GDM1 (cell line): ENCODE data around the gene SLC12A2.

Experiments
- DNase-seq: peaks from one replicate; lab custom pipeline; 2025; lab: John Stamatoyannopoulos, UW

Gene SLC12A2

DNA sequence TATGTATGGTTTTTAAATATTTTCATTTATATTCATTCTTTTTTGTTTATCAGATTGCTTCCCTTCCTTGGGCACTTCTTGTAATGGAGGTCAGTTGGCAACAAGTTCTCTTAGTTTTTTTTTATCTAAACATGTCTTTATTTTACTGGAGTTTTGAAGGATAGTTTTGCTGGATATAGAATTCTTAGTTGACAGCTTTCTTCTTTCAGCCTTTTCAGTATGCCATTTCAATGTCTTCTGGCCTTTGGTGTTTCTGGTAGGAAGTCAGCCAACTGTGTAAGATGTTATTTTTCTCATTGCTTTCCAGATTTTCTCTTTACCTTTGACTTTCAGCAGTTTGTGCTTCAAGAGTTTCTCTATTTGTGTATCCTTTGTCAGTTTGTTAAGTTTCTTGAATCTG is 14.2 kb downstream of the SLC12A2 start:
- no peak for DNase-seq

GRCh38 chr5:128099944-128100343 is 16.4 kb downstream of the SLC12A2 start:
- DNase-seq, result no peak

DNA sequence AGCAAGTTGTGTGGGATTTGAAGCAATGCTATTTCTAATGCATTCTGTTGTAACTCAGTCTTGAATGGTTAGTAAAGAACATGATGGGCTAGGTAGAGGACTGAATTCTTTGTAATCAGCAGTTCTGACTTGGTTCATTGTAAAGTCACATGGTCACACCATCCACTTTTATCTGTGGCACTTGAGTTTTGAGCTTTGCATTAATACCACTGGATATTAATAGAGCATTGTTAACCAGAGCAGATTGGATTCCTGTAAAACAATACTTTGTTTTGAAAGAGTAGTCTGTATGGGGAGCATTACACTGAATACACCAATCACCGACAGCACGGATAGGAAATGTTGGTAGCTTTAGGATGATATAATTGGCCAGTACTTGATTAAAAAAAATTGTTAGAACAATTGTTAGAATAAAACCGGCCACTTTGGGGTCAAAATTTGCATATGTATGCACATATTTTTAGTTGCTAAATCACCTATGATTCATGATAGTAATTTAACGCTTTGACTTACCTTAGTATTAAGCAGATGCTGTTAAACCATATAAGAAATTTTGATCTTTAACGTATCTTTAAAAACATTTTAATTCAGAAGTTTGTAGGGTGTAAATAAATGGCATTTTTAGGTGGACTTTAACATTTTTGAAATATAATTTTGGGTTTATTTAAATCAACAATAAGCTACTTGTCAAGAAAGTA is 17.4 kb downstream of the SLC12A2 start:
- no peak for DNase-seq

DNA sequence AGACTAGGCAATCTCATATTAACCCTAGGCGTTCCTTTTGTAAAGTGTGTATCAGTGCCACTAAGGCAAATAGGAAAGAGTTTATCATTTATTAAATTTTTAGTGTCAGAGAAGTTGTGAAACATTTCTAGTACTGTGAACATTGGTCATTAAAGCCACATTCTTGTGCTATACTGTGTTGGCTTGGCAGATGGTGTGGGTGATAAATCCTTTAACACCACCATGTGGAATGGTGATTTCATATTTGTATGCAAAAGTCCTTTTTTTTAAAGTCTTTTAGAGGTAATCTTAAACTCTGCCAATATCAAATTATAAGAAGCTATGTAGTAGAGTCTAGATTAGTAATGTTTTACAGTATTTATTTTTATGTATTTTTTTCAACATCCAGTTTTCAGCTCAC is 18.1 kb downstream of the SLC12A2 start:
- no peak for DNase-seq

- no peak for DNase-seq
Observed at GRCh38 chr5:128105203-128105602, 21.6 kb downstream of the SLC12A2 start.

- DNase-seq, result no peak
Observed at GRCh38 chr5:128109138-128109537, 25.6 kb downstream of the SLC12A2 start.

DNA sequence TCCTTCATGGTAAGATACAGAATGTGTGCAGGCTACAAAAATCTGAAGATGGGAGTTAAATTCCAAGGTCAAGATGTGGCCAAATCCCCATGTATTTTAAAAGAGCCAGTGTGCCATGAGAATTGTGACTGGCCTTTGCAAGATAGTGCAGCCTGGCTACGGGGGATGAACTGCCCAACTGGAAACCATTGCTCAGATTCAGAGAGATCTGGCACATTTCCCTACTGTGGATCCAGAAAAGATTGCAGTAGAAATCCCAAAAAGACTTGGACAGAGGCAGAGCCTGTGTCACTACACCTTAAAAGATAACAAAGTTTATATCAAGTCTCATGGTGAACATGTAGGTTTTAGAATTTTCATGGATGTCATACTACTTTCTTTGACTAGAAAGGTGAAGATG is 26.2 kb downstream of the SLC12A2 start:
- DNase-seq, result no peak

- DNase-seq, result no peak
Observed at GRCh38 chr5:128111818-128112448, 28.4 kb downstream of the SLC12A2 start.

DNA sequence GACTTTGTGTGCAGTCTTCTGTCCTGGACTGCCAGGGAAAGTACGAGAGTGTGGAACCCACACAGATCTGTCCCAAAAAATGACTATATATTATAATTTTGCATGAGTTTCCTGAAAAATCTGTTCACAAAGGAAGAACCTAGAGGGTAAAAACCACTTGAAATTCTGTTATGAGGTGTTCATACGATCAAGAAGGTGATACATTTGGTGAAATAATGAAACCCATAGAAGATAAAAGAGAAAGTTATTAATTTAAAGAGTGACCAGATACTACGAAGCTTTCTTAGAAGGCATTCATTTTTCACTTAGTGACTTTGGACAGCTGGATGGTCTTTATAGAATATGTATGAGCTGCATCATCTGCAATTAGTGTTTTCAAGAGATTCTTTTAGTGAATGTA is 32.9 kb downstream of the SLC12A2 start:
- no peak for DNase-seq

DNA sequence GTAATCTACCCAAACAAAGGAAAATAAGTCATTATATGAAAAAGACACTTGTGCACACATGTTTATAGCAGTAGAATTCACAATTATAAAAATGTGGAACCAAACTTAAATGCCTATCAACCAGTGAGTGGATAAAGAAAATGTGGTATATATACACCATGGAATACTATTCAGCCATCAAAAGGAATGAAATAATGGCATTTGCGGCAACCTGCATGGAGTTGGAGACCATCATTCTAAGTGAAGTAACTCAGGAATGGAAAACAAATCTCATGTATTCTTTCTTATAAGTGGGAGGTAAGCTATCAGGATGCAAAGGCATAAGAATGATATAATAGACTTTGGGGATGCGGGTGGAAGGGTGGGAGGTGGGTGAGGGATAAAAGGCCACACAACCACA is 34.6 kb downstream of the SLC12A2 start:
- DNase-seq, result no peak

GRCh38 chr5:128121651-128122050 is 38.1 kb downstream of the SLC12A2 start:
- DNase-seq, result no peak

- no peak for DNase-seq
Observed at GRCh38 chr5:128123936-128124335, 40.4 kb downstream of the SLC12A2 start.

- DNase-seq, result no peak
Observed at GRCh38 chr5:128126241-128126640, 42.7 kb downstream of the SLC12A2 start.

GRCh38 chr5:128132499-128132898 is 48.9 kb downstream of the SLC12A2 start:
- no peak for DNase-seq

- DNase-seq, result no peak
Observed at GRCh38 chr5:128135286-128135685, 51.7 kb downstream of the SLC12A2 start.

GRCh38 chr5:128143911-128144310 is 60.3 kb downstream of the SLC12A2 start:
- DNase-seq, result no peak

- DNase-seq, result no peak
Observed at GRCh38 chr5:128144491-128144890, 60.9 kb downstream of the SLC12A2 start.

- DNase-seq, result no peak
Observed at GRCh38 chr5:128146671-128147070, 63.1 kb downstream of the SLC12A2 start.

- DNase-seq, result no peak
Observed at GRCh38 chr5:128154943-128155342, 71.4 kb downstream of the SLC12A2 start.

- DNase-seq, result no peak
Observed at GRCh38 chr5:128155776-128156175, 72.2 kb downstream of the SLC12A2 start.

DNA sequence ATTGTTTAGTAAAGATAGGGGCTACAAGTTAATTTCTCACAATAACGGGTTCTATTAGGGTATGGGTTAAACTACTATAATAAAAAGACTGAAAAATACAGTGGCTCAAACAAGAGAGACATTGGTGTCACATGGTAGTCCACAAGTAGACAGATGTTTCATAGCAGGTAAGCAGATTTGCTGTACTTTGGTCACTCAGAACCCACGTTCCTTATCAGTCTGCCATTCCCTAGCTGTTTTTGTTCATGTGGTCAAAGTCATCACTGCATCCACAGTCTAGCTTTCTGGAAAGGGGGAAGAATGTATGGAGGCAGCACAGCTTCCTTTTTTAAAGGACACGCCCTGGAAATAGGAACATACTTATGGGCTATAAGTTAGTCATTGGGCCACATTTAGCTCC is 73.0 kb downstream of the SLC12A2 start:
- DNase-seq, result no peak

GRCh38 chr5:128158342-128158741 is 74.8 kb downstream of the SLC12A2 start:
- DNase-seq, result no peak

DNA sequence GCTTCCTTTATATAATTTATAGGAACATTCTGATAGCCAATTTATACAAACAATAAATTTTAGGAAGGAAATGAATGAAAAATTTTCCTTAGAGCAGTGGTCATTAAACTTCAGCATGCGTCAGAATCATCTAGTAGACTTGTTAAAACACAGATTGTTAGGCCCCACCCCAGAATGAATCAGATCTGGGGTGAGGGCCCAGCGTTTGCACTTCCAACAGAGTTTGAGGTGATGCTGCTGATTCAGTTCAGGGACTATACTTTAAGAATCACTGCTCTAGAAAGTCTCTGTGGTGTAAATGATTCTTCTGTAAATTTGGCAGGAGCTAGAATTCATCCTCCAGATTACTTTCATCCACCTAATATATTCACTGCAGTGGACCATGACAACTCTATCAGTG is 80.4 kb downstream of the SLC12A2 start:
- no peak for DNase-seq

- DNase-seq, result no peak
Observed at GRCh38 chr5:128169401-128170017, 85.9 kb downstream of the SLC12A2 start.
